ENCODE data around the gene ERCC8. TPM values are rescaled to one million over a fixed set of nuclear protein-coding genes. Genes with fewer than 3 reads are reported as not detected.

ERCC8 gene
- total and polyA plus RNA-seq, 2 of the 13 experiments (the other 11 are each of a cell fraction or from before 2014, with no cell fraction given) = 24.4 to 35.2 TPM

- TF ChIP-seq ZNF326 (CRISPR knock-in tag; IDR thresholded peaks at IDR 0.05; ENCODE audit: borderline replicate concordance) = no peak
- peak; percentile 65 for TF ChIP-seq ZNF598 (CRISPR knock-in tag; IDR thresholded peaks at IDR 0.05; ENCODE audit: borderline replicate concordance)
- no peak for TF ChIP-seq ZNF672 (CRISPR knock-in tag; IDR thresholded peaks at IDR 0.05)
- TF ChIP-seq IRF2 (CRISPR knock-in tag; IDR thresholded peaks at IDR 0.05) = peak; percentile 74
- TF ChIP-seq ZBTB7A (CRISPR knock-in tag; IDR thresholded peaks at IDR 0.05) = no peak; the same call in 1 of the 2 replicates
- TF ChIP-seq ZFP82 (CRISPR knock-in tag; IDR thresholded peaks at IDR 0.05; ENCODE audit: borderline replicate concordance) = no peak
- peak; percentile 81 for TF ChIP-seq SAP130 (CRISPR knock-in tag; IDR thresholded peaks at IDR 0.05; ENCODE audit: low read depth)
- no peak for TF ChIP-seq ZFP36L1 (CRISPR knock-in tag; IDR thresholded peaks at IDR 0.05)
- TF ChIP-seq BCL6 (CRISPR knock-in tag; IDR thresholded peaks at IDR 0.05) = no peak
- TF ChIP-seq ZNF136 (CRISPR knock-in tag; IDR thresholded peaks at IDR 0.05; ENCODE audit: low read depth) = no peak
- TF ChIP-seq LBX2 (CRISPR knock-in tag; IDR thresholded peaks at IDR 0.05; ENCODE audit: borderline replicate concordance) = no peak; the same call in 1 of the 2 replicates
- TF ChIP-seq PHF21A (CRISPR knock-in tag; IDR thresholded peaks at IDR 0.05) = peak; percentile 53; the same call in 1 of the 2 replicates
- TF ChIP-seq ZNF644 (CRISPR knock-in tag; IDR thresholded peaks at IDR 0.05; ENCODE audit: low read depth) = no peak
- no peak for TF ChIP-seq ZMYM2 (CRISPR knock-in tag; IDR thresholded peaks at IDR 0.05)
- peak; percentile 16; the same call in 1 of the 2 replicates for TF ChIP-seq ZNF574 (CRISPR knock-in tag; IDR thresholded peaks at IDR 0.05)
- TF ChIP-seq SUZ12 (IDR thresholded peaks at IDR 0.05; ENCODE audit: low read depth, low read length) = no peak
- TF ChIP-seq ZNF382 (CRISPR knock-in tag; IDR thresholded peaks at IDR 0.05; ENCODE audit: borderline replicate concordance) = no peak
- peak; percentile 60; the same call in 1 of the 2 replicates for TF ChIP-seq ZNF556 (CRISPR knock-in tag; IDR thresholded peaks at IDR 0.05; ENCODE audit: borderline replicate concordance)
- no peak for TF ChIP-seq TRAFD1 (CRISPR knock-in tag; IDR thresholded peaks at IDR 0.05; ENCODE audit: borderline replicate concordance)
- TF ChIP-seq LRRFIP1 (CRISPR knock-in tag; conservative IDR thresholded peaks at IDR 0.05) = no peak
- TF ChIP-seq ZNF224 (CRISPR knock-in tag; IDR thresholded peaks at IDR 0.05) = no peak
- no peak for TF ChIP-seq SIX4 (CRISPR knock-in tag; IDR thresholded peaks at IDR 0.05)
- TF ChIP-seq NPAS2 (CRISPR knock-in tag; IDR thresholded peaks at IDR 0.05; ENCODE audit: borderline replicate concordance) = no peak
Measured at GRCh38 chr5:60944904-60945812, at the start of gene ERCC8, which contains the start of gene NDUFAF2 (continued).
